PC-3 (cell line): ENCODE data around the gene GUCY2F. TPM values are rescaled to one million over a fixed set of nuclear protein-coding genes. Genes with fewer than 3 reads are reported as not detected.

ENCODE experiments used
- ATAC-seq: fragments of 200-7000 bp; cut with Tn5 transposase; 2 replicates; pipeline ENCODE4 v1.9.1; 2020; ENCODE audit warnings: mild to moderate bottlenecking, moderate library complexity
- BruUV-seq: library from RNA; stranded (reverse); fragments of 400-500 nt; replicated peaks from 2 replicates; lab custom pipeline; 2021; lab: Mats Ljungman, UMichigan
- CTCF ChIA-PET: fragments of 300-600 bp; sonication (Branson Sonifier 250); formaldehyde crosslinking; loops from one replicate; lab custom pipeline; 2022; ENCODE audit warnings: antibody characterized with exemption; lab: Charles Lee
- POLR2A ChIA-PET: fragments of 300-600 bp; sonication (Branson Sonifier 250); formaldehyde crosslinking; loops from one replicate; lab custom pipeline; 2022; ENCODE audit warnings: antibody characterized with exemption; ENCODE audit not compliant: unreplicated experiment; lab: Charles Lee
- DNase-seq: peaks from one replicate; pipeline ENCODE4 v3.0.0-alpha.2; 2015
- H2AFZ ChIP-seq: fragments of 300-600 bp; sonication (generic); 2 replicates; pipeline ENCODE4 v1.6.0; 2016; ENCODE audit warnings: antibody characterized with exemption, low read length
- H3F3A ChIP-seq: fragments of 300-600 bp; sonication (generic); one replicate; pipeline ENCODE4 v1.6.0; 2017; ENCODE audit warnings: antibody characterized with exemption, low read length, control low read depth, mild to moderate bottlenecking; ENCODE audit not compliant: unreplicated experiment
- H3K27ac ChIP-seq: fragments of 300-600 bp; sonication (generic); 2 replicates; pipeline ENCODE4 v1.5.1; 2016; ENCODE audit warnings: mild to moderate bottlenecking, low read length
- H3K27me3 ChIP-seq: fragments of 300-600 bp; sonication (generic); 2 replicates; pipeline ENCODE4 v1.6.1; 2016; ENCODE audit warnings: low read length, mixed read lengths
- H3K36me3 ChIP-seq: fragments of 300-600 bp; sonication (generic); 2 replicates; pipeline ENCODE4 v1.6.1; 2016; ENCODE audit warnings: low read depth, mixed run types, low read length, mixed read lengths
- H3K4me1 ChIP-seq: fragments of 300-600 bp; sonication (generic); 2 replicates; pipeline ENCODE4 v1.5.1; 2016; ENCODE audit warnings: low read length; ENCODE audit not compliant: insufficient read depth
- H3K4me2 ChIP-seq: fragments of 300-600 bp; sonication (generic); 2 replicates; pipeline ENCODE4 v1.6.0; 2016; ENCODE audit warnings: low read length
- H3K4me3 ChIP-seq: fragments of 300-600 bp; sonication (generic); 2 replicates; pipeline ENCODE4 v1.5.1; 2016; ENCODE audit warnings: mild to moderate bottlenecking, low read length, mixed read lengths
- H3K79me2 ChIP-seq: fragments of 300-600 bp; sonication (generic); 2 replicates; pipeline ENCODE4 v1.6.1; 2017; ENCODE audit warnings: low read length, mixed read lengths
- H3K9ac ChIP-seq: fragments of 300-600 bp; sonication (generic); 2 replicates; pipeline ENCODE4 v1.6.0; 2016; ENCODE audit warnings: mild to moderate bottlenecking, low read length
- H3K9me2 ChIP-seq: fragments of 300-600 bp; sonication (generic); replicated peaks from 2 replicates; pipeline ENCODE4 v1.6.1; 2016; ENCODE audit warnings: mixed run types, low read length, mixed read lengths
- H3K9me3 ChIP-seq: fragments of 300-600 bp; sonication (generic); 2 replicates; pipeline ENCODE4 v1.6.1; 2016; ENCODE audit warnings: low read length, mixed read lengths
- H4K20me1 ChIP-seq: fragments of 300-600 bp; sonication (generic); 2 replicates; pipeline ENCODE4 v1.6.1; 2016; ENCODE audit warnings: low read length, mixed read lengths
- EZH2 ChIP-seq: fragments of 300-600 bp; sonication (generic); IDR thresholded peaks from one replicate; pipeline ENCODE4 v1.6.1; 2017; ENCODE audit warnings: antibody characterized with exemption, mild to moderate bottlenecking, low read length; ENCODE audit not compliant: unreplicated experiment
- EZH2phosphoT487 ChIP-seq: fragments of 300-600 bp; sonication (generic); IDR thresholded peaks from 2 replicates; pipeline ENCODE4 v1.6.1; 2018; ENCODE audit warnings: mild to moderate bottlenecking, antibody characterized with exemption, low read length, borderline replicate concordance
- intact Hi-C: fragments of 100-400 bp; cut with micrococcal nuclease; formaldehyde crosslinking; loops from 2 replicates; pipeline ENCODE4 v1.9.0; 2023
- total RNA-seq: library from RNA; depleted of rRNA; stranded (reverse); fragments of >200 nt; gene quantifications from 2 replicates; pipeline ENCODE4 v1.2.3, GENCODE V29; 2014
- TF ChIP-seq, protein P1 (sequence below): fragments of 300-600 bp; sonication (generic); conservative IDR thresholded peaks from 2 replicates; pipeline ENCODE4 v1.5.1; 2017; ENCODE audit warnings: antibody characterized with exemption, low read depth, mild to moderate bottlenecking, low read length

The GUCY2F gene
- total RNA-seq, 1 experiment from 2014 or later: not detected

DNA sequence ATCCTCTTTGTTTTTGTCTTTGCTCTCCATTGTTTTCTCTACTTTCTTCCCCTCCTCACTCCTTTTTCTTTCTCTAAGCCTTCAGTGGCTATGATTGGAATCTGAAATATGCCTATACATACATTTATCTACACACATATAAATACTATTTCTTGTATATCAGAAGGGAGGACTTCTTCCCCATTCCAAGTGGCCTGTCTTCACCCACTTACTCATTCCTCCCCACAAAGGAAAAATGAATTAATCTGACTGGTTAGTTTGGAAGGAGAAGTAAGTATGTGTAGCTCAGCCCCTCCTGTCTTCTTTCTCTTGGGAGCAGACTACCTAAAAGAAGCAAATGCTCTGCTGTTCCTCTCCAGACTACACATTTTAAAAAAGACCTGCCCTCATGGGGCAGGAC is 17.7 kb downstream of the GUCY2F start:
- intact Hi-C loops: no loop called here
- Histone ChIP-seq H3K27me3 (peaks cover 35% of the 10 kb centered on the region), H4K20me1 (no peaks in the 10 kb centered on the region), H3K4me2 (no peak overlapping the region), H3K79me2 (no peaks in the 10 kb centered on the region), H3K9me2 (no peaks in the 10 kb centered on the region), H3K9me3 (no peaks in the 10 kb centered on the region), H3K27ac (no peak overlapping the region), H3K4me1 (no peaks in the 10 kb centered on the region), H3K9ac (no peak overlapping the region), H2AFZ (no peak overlapping the region), H3K36me3 (no peaks in the 10 kb centered on the region), H3K4me3 (no peak overlapping the region), H3F3A (no peaks in the 10 kb centered on the region)
- DNase-seq (no peak), ATAC-seq (no peak)
- POLR2A ChIA-PET: no interaction called here
- CTCF ChIA-PET: no interaction called here
- no TSS peak for BruUV-seq
- TF ChIP-seq EZH2 (no peak), EZH2phosphoT487 (no peak)
- TF ChIP-seq, protein P1, sequence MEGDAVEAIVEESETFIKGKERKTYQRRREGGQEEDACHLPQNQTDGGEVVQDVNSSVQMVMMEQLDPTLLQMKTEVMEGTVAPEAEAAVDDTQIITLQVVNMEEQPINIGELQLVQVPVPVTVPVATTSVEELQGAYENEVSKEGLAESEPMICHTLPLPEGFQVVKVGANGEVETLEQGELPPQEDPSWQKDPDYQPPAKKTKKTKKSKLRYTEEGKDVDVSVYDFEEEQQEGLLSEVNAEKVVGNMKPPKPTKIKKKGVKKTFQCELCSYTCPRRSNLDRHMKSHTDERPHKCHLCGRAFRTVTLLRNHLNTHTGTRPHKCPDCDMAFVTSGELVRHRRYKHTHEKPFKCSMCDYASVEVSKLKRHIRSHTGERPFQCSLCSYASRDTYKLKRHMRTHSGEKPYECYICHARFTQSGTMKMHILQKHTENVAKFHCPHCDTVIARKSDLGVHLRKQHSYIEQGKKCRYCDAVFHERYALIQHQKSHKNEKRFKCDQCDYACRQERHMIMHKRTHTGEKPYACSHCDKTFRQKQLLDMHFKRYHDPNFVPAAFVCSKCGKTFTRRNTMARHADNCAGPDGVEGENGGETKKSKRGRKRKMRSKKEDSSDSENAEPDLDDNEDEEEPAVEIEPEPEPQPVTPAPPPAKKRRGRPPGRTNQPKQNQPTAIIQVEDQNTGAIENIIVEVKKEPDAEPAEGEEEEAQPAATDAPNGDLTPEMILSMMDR: no peak

DNA sequence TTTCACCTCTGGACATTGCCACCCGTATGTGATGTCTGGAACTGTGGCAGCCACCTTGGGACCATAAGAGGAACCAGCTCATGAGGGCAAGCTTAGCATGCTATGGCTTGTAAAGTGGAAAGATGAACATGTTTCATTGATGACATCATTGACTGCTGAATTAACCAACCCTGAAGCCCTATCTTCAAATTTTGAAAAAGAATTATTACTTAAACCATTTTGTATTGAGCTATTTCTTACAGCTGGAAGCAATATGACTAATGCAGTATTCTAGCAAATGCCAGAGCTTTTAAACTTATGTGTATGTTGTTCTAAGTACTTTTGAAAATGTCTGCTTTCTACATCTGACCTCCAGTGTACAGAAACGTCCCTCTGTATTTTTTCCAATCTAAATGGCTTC is 18.1 kb downstream of the GUCY2F start:
- H3K9ac ChIP-seq: no peak overlapping the region
- ChIA-PET CTCF (no interaction called here), POLR2A (no interaction called here)
- ATAC-seq: no peak
- no peaks in the 10 kb centered on the region for H3K9me2 ChIP-seq
- no peaks in the 10 kb centered on the region for H3F3A ChIP-seq
- BruUV-seq: no TSS peak
- no peak overlapping the region for H3K4me3 ChIP-seq
- H3K36me3 ChIP-seq: no peaks in the 10 kb centered on the region
- TF ChIP-seq, protein P1: no peak
- TF ChIP-seq EZH2: no peak
- no peaks in the 10 kb centered on the region for H4K20me1 ChIP-seq
- DNase-seq: no peak
- no peak overlapping the region for H3K27ac ChIP-seq
- H3K9me3 ChIP-seq: no peaks in the 10 kb centered on the region
- no peak overlapping the region for H3K4me2 ChIP-seq
- H3K79me2 ChIP-seq: no peaks in the 10 kb centered on the region
- intact Hi-C loops: no loop called here
- peaks cover 35% of the 10 kb centered on the region for H3K27me3 ChIP-seq
- H2AFZ ChIP-seq: no peak overlapping the region
- no peaks in the 10 kb centered on the region for H3K4me1 ChIP-seq

DNA sequence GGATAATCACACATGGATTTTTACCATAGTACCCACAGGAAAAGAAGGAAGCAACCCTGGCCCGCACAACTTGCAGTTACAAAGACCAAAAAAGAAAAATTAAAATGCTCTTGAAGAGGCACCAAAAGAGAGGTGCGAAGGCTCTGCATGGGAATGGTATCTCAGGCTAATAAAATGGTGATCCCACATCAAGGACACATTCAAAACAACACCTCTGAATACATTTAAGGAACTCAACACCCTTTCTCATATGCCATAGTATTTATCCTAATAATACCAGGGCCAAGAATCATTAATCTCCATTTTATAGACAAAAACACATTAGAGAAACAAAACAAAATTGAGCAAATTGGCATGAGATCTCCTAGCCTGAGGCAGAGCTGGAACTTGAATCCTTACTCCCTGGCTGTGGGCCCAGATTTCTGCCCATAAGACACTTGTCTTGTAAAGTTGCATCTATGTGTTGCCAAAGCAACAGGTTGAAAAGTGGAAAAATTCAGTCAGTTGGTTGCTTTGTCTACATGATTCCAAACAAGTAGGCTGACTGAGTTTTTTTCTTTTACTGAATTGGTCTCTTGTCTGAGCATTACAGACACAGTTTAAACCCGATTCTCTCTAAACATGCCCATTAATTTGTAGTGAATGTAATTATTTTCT is 33.5 kb downstream of the GUCY2F start:
- CTCF ChIA-PET: no interaction called here
- DNase-seq: no peak

More for the DNA sequence above, 33.5 kb downstream of the GUCY2F start:
- H3K9me3 ChIP-seq: no peaks in the 10 kb centered on the region
- TF ChIP-seq EZH2phosphoT487 (no peak), EZH2 (no peak)
- TF ChIP-seq, protein P1: no peak
- H3K27ac ChIP-seq: no peak overlapping the region
- no peaks in the 10 kb centered on the region for H3K79me2 ChIP-seq
- no peak overlapping the region for H3K9ac ChIP-seq
- no peak overlapping the region for H3K4me2 ChIP-seq
- no peaks in the 10 kb centered on the region for H4K20me1 ChIP-seq
- POLR2A ChIA-PET: no interaction called here
- no peak overlapping the region for H2AFZ ChIP-seq
- H3K27me3 ChIP-seq: 0 out of 2 replicates have a peak, but pooled peaks cover 6% of the 10 kb centered on the region
- no peaks in the 10 kb centered on the region for H3K36me3 ChIP-seq
- ATAC-seq: no peak
- no peaks in the 10 kb centered on the region for H3K4me1 ChIP-seq
- BruUV-seq: no TSS peak
- H3K4me3 ChIP-seq: no peak overlapping the region
- intact Hi-C loops: no loop called here
- H3F3A ChIP-seq: no peaks in the 10 kb centered on the region
- no peaks in the 10 kb centered on the region for H3K9me2 ChIP-seq
